HepG2 (cell line): Measurements from ENCODE around the gene SEPTIN5. TPM values are rescaled to one million over a fixed set of nuclear protein-coding genes. Genes with fewer than 3 reads are reported as not detected.

ENCODE experiments used
- PRDM15 ChIP-seq: sonication (generic); formaldehyde crosslinking; IDR thresholded peaks from 2 replicates; pipeline ENCODE4 v1.4.0; 2020; ENCODE audit warnings: missing genetic modification reagents
- RNF2 ChIP-seq: fragments of 450-650 bp; conservative IDR thresholded peaks from 2 replicates; pipeline ENCODE4 v1.6.1; 2016; ENCODE audit warnings: low read depth
- ZNF7 ChIP-seq: IDR thresholded peaks from 2 replicates; pipeline ENCODE4 v1.6.1; 2016; ENCODE audit warnings: missing biosample characterization, missing genetic modification reagents
- polyA plus RNA-seq, 8 experiments: library from polyadenylated mRNA; depleted of rRNA in 3 of 8; stranded (reverse) in 7 of 8; unstranded in 1 of 8; fragments of >200 nt; fragmentation: Illumina TruSeq in 4 of 8; extraction: Trizol in 4 of 8; gene quantifications; 2 replicates each; pipeline versions ENCODE4 v1.2.1 to v1.2.3, GENCODE V29; 2011 to 2016; ENCODE audit warnings: low read depth in 4 of 8, missing spikeins in 1 of 8, mixed read lengths in 1 of 8; ENCODE audit not compliant: insufficient read depth in 1 of 8
- total RNA-seq, 5 experiments: library from RNA; depleted of rRNA; stranded (reverse); fragments of >200 nt; fragmentation: Illumina TruSeq; extraction: Trizol; gene quantifications; 2 replicates each; pipeline ENCODE4 v1.2.3, GENCODE V29; 2016; ENCODE audit warnings: low read depth in 1 of 5
- TF ChIP-seq, protein P1 (sequence below): sonication (generic); formaldehyde crosslinking; IDR thresholded peaks from 2 replicates; pipeline ENCODE4 v1.8.0; 2022; ENCODE audit warnings: missing genetic modification reagents, mild to moderate bottlenecking, borderline replicate concordance
- TF ChIP-seq, protein P2 (sequence below): sonication (generic); formaldehyde crosslinking; IDR thresholded peaks from 2 replicates; pipeline ENCODE4 v1.4.0; 2020; ENCODE audit warnings: missing genetic modification reagents, borderline replicate concordance

The SEPTIN5 gene
- total and polyA plus RNA-seq, 2 of the 13 experiments (the other 11 are each of a cell fraction or from before 2014, with no cell fraction given) = 0.33 TPM; not detected in 1

DNA sequence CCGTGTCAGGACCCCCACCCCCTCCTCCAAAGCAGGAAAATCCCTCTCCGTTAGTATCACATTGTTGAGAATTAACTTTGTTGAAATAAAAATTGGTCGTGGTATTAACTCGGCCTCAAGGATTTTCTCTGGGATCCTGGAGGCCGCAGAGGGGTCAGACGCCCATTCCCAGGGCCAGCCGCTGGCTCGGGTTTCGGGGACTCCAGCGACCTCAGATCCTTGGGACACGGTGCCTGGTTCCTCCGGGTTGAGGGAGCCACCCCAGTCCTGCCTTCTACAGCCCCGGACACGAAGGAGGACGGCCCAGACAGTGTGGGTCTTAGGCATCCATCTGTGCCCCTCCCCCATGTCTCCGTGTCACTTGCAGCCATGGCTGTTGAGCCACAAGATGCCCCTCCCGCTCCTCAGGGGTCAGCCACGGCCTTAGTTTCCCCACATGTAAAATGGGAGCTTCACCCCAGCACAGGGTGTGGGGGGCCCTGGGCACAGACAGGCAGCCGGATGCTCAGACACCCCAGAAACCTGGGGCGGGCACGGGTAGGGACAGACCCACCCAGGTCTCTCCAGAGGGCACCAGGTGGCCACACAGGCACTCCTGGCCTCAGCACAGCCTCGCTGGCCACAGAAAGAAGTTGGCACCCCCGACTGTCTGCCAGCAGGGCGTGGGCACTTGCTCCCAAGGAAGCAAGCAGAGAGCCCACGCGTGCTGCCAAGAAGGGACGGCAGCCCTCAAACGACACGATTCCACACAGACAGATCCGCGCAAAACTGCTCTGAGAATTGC lies 24.6 kb downstream of the SEPTIN5 start (continued):
- TF ChIP-seq ZNF7 (no peak), RNF2 (no peak), PRDM15 (CRISPR knock-in tag) (no peak)
- TF ChIP-seq, protein P1, sequence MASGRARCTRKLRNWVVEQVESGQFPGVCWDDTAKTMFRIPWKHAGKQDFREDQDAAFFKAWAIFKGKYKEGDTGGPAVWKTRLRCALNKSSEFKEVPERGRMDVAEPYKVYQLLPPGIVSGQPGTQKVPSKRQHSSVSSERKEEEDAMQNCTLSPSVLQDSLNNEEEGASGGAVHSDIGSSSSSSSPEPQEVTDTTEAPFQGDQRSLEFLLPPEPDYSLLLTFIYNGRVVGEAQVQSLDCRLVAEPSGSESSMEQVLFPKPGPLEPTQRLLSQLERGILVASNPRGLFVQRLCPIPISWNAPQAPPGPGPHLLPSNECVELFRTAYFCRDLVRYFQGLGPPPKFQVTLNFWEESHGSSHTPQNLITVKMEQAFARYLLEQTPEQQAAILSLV (CRISPR knock-in tag) = no peak
- TF ChIP-seq, protein P2, sequence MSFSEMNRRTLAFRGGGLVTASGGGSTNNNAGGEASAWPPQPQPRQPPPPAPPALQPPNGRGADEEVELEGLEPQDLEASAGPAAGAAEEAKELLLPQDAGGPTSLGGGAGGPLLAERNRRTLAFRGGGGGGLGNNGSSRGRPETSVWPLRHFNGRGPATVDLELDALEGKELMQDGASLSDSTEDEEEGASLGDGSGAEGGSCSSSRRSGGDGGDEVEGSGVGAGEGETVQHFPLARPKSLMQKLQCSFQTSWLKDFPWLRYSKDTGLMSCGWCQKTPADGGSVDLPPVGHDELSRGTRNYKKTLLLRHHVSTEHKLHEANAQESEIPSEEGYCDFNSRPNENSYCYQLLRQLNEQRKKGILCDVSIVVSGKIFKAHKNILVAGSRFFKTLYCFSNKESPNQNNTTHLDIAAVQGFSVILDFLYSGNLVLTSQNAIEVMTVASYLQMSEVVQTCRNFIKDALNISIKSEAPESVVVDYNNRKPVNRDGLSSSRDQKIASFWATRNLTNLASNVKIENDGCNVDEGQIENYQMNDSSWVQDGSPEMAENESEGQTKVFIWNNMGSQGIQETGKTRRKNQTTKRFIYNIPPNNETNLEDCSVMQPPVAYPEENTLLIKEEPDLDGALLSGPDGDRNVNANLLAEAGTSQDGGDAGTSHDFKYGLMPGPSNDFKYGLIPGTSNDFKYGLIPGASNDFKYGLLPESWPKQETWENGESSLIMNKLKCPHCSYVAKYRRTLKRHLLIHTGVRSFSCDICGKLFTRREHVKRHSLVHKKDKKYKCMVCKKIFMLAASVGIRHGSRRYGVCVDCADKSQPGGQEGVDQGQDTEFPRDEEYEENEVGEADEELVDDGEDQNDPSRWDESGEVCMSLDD (CRISPR knock-in tag) = no peak
